ENCODE measurements around the gene HP.

DNA sequence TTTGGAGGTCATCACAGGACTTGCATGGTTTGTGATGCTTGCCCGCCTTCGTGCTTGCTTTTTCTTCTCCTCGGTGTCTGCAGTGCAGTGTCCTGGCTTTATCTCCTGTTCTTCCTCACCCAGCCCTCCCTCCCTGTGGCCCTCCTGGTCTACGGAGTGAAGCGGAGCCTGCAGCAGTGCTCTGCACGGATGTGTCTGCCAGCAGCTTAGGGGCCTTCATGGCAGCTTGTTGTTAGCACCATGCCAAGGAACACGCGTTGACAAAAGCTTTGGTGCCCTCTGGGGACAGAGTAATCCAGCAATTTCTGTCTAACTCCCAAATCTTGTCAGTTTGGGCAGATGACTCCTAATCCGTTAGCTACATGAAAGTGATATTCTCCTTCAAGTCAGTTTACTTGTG, 35.8 kb upstream of the HP start:
- TF ChIP-seq CTCF (IDR thresholded peaks at IDR 0.05) (no peak), POLR2A (IDR thresholded peaks at IDR 0.05) (no peak), POLR2AphosphoS5 (IDR thresholded peaks at IDR 0.05) (no peak), EP300 (IDR thresholded peaks at IDR 0.05) (no peak)
